HG02678 (cell line): ENCODE measurements around the gene DLGAP5.

Source experiments
- ATAC-seq: cut with Tn5 transposase; IDR thresholded peaks from one replicate; pipeline ENCODE4 v1.9.1; 2021; ENCODE audit warnings: mild to moderate bottlenecking, moderate library complexity; ENCODE audit not compliant: unreplicated experiment

DLGAP5 gene, protein sequence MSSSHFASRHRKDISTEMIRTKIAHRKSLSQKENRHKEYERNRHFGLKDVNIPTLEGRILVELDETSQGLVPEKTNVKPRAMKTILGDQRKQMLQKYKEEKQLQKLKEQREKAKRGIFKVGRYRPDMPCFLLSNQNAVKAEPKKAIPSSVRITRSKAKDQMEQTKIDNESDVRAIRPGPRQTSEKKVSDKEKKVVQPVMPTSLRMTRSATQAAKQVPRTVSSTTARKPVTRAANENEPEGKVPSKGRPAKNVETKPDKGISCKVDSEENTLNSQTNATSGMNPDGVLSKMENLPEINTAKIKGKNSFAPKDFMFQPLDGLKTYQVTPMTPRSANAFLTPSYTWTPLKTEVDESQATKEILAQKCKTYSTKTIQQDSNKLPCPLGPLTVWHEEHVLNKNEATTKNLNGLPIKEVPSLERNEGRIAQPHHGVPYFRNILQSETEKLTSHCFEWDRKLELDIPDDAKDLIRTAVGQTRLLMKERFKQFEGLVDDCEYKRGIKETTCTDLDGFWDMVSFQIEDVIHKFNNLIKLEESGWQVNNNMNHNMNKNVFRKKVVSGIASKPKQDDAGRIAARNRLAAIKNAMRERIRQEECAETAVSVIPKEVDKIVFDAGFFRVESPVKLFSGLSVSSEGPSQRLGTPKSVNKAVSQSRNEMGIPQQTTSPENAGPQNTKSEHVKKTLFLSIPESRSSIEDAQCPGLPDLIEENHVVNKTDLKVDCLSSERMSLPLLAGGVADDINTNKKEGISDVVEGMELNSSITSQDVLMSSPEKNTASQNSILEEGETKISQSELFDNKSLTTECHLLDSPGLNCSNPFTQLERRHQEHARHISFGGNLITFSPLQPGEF

DNA sequence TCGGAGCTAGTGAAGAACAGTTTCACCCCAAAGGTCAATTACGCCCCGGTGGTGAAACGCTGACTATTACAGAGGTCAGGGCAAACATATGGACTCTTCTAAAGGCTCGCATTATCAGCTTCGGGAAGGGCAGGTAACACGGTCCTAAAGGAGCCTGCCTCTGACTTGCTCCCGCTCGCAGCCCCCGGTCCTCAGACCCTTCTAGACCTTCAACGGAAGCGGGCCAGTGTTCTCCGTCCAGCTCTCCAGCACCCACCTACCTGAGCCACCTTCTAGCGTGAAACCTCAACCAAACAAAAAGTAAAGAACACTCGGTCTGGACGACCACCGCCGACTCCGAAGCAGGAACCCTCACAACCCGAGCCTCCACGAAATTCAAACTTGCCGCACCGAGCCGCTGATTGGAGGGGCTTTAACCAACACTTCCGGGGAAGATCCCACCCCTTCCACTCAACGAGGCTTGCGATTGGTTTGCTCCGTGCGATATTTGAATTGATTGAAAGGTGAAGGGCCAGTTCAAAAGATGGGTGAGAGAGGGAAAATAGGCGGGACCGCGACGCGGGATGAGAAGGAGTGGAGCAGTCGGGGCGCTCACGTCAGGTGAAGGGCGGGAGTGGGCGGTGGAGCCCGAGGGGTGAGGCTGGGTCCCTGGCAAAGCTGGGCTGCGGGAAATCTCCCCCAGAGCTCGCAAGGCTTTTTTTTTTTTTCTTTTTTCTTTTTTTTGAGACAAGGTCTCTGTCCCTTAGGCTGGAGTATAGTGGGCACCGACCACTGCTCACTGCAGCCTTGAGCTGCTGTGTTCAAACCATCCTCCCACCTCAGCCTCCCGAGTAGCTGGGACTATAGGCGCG is at the start of gene DLGAP5:
Gene DLGAP5, minus strand, starts transcription at position 383 of the 851 bp plus-strand sequence. CDS start 2,406 bp downstream, outside the sequence.
- ATAC-seq = peak; percentile 97

DNA sequence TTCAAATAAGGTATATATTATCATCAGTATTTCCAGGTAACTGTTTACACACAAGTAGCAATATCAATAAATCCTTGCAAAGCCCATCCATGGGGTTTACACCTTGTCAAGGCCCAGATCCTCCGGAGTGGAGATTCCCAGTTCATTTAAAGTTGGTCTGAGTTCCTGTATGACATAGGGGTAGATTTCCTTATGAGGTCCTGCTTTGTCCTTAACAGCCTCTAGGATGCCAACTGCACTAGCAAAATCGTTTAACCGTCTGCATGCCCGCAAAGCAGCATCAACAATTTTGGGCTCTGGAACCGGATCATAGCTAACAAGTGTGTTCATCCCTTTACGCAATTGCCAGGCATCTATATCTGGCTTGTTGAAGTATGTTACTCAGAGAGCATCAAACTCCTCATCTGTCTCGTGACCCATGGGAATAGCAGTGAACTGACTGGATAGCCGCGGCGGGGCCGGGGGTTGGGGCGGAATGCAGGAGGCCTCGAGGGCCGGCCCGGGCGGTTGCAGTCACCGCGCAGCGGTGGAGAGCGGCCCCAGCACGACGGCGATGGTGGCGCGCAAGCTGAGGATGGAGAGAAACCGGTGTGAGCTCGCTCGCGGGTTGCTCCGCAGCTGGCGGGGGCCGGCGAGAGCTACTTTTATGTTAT is 49.3 kb upstream of the DLGAP5 start:
- no peak for ATAC-seq

DNA sequence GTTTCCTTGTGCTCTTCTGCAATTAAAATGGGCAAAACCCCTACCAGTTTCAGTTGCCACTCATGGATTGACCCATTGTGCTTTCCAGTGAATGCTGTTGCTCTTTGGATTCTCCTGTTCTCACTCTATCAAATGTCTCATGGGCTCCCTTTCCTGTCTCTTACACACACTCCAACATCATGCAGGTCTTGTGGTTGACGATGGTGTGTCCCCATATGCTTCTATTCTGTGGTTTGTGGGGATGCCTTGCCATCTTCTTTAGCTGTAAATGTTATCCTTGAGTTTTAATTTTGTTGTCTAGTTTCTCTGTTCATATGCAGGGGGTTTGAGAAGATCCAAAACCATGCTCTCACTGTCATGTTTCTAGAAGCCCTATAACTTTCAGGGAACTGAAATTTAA is 47.9 kb upstream of the DLGAP5 start:
- no peak for ATAC-seq

DNA sequence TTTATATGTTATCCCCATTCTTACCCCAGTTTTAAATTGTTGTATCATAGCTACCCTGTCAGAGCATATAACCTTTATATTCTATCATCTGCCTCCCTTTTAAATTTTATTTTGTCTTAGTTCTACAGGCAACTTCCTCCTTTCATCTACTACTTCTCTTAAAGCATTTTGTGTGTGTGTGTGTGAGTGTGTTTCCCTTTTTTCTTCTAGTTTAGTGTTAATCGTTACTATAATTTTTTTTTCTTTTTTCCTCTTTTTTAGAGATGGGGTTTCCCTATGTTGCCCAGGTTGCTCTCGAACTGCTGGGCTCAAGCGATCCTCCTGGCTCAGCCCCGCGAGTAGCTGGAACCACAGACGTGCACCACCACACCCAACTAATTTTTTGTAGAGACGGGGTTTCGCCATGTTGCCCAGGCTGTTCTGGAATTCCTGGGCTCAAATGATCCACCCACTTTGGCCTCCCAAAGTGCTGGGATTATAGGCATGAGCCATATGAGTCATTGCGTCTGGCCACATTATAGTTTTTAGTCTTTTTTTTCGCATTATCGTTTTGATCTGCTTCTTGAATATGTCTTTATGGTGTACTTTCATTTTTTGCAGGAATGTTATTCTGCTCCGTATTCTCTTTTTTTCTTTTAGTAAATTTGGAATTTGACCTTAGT is 46.8 kb upstream of the DLGAP5 start:
- ATAC-seq = no peak

DNA sequence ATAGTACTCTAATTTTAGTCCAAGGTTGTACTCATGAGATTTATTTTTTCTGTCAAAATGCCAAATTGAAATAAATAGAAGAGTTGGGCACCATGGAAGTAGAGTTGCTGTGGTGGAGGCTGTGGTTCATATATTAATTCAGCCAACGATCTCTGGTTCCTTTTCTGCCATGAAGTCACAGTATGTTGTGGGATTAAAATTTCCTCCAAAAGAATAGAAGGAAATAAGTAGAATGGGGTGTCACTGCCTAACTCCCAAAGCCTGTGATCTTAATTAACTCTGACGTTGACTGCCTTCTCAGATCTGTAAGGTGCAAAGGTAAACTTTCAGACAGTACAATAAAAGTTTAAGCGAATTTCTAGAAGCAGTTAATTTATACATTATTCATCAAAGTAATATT is 42.2 kb upstream of the DLGAP5 start:
- ATAC-seq = no peak

DNA sequence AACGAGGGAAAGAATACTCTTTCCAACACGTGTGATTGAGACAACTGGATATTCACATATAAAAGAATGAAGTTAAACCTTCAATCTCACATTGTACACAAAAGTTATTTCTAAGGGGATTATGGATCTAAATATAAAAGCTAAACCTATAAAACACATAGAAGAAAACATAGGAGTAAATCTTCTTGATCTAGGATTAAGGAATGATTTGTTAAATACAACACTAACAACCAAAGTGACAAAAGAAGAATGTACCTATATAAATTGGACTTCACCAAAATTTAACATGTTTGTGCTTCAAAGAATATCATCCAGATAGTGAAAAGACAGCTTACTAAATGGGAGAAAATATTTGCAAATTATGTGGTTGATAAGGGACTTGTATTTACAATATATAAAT is 36.9 kb upstream of the DLGAP5 start:
- no peak for ATAC-seq

DNA sequence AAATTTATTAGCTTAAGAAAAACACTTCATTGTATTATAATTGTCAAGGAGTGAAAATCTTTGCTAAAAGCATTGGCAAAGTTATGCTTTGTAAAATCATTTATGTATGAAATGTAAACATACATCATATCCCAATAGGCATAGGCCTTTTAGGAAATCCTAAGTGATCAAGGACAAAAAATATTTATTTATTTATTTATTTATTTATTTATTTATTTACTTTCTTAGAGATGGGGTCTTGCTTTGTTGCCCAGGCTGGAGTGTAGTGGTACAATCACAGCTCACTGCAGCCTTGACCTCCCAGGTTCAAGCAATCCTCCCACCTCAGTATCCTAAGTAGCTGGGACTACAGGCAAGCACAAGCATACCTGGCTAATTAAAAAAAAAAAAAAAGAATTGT is 32.0 kb upstream of the DLGAP5 start:
- no peak for ATAC-seq

DNA sequence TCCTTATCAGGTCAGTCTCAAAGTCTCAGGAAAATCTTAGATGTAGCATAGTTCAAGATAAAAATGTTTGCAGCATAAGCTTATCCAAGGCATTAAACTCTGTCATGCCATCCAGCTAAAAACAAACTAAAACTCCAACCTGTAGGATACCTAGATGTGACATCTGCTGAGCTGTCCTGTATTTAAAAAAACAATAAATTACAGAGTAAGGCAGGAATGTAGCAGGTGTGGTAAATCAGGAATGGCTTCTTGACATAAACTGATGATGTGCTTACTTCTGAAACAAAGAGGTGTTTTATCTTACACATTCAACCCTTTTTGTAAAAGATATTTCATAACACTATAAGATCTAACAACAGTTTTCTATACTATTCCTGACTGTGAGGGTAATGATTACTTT is 30.6 kb upstream of the DLGAP5 start:
- no peak for ATAC-seq

DNA sequence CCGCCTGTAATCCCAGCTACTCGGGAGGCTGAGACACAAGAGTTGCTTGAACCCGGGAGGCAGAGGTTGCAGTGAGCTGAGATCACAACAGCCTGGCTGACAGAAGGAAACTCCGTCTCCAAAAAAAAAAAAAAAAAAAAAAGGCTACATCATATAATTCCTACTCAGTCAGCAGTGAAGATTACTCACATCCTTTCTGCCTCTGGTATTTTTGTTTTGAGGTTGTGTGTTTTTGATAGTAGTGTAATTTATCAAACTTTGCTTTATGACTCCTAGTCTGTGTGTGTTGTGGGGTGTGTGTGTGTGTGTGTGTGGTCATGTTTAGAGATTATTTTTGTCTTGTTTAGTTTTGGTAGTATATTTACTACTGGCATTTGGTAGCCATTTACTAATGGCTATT is 29.8 kb upstream of the DLGAP5 start:
- no peak for ATAC-seq

DNA sequence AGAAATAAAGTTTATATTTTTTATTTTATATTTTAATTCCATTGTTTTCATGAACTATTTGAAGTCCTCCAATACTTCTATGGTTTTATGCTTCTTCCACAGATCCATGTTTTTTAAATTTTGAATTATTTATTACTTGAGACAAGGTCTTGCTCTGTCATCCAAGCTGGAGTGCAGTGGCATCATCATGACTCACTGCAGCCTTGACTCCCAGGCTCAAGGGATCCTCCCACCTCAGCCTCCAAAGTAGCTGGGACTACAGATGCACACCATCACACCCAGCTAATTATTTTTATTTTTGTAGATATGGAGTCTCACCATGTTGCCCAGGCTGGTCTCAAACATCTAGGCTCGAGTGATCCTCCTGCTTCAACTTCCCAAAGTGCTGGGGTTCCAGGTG is 28.8 kb upstream of the DLGAP5 start:
- ATAC-seq = no peak

DNA sequence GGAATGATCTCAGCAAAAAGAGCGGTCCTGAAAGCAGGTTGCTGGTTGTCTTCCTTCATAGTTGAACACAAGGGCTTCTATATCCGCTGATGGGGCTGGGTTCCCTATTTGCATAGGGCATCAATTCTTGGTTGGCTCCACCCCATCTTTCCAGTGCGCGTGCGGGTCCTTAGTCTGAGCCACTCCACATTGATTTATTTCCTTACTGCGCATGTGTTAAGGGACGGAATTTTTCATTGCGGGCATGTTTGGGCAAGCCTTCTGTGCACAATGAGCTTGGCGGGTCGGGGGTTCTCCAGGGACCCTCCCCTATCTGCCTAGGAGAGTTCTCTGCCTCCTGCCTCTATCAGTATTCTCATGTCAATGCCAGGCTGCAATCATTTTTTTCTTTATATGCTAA is 21.2 kb upstream of the DLGAP5 start:
- ATAC-seq = no peak

DNA sequence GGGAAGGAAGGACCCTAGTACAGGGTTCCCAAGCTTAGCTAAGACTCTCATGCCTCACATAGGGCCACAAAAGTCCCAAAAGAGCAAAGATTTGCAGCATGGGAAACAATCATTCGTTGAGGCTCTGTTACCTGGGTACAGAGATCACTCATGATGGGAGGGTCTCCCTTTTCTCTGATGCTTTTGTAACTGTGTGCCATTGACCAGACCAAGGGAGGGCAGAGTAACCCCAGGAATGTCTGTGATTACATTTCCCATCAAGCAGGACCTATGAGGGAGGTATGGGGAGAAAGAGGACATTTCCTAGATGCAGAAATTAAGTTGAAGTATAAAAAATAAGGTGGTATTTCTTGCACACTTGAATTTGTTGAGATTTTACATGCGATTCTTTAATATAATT is 16.4 kb upstream of the DLGAP5 start:
- ATAC-seq = no peak

DNA sequence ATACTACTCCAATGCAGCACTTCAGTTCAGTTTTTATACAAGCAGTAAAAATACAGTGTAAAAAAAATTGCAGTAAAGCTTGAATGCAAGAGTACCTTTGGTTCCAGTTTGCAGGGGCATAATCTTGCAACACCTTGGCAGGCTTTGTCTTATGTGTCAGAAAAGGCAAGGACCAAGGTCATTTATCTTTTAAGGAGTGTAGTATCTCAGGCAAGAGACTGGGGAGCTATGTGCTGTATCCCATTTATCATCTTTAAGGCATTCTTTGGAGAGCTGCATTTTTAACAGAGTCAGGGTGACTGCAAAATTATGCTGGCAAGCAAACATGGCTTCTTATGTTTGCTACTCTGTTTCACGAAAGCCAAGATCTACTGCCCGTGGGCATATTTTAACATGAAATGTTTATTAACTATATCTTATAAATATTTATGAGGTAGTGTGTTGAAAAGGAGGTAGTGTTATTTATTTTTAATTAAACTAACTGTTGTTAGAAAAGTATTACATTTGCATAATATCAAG is 14.8 kb upstream of the DLGAP5 start:
- ATAC-seq = no peak

DNA sequence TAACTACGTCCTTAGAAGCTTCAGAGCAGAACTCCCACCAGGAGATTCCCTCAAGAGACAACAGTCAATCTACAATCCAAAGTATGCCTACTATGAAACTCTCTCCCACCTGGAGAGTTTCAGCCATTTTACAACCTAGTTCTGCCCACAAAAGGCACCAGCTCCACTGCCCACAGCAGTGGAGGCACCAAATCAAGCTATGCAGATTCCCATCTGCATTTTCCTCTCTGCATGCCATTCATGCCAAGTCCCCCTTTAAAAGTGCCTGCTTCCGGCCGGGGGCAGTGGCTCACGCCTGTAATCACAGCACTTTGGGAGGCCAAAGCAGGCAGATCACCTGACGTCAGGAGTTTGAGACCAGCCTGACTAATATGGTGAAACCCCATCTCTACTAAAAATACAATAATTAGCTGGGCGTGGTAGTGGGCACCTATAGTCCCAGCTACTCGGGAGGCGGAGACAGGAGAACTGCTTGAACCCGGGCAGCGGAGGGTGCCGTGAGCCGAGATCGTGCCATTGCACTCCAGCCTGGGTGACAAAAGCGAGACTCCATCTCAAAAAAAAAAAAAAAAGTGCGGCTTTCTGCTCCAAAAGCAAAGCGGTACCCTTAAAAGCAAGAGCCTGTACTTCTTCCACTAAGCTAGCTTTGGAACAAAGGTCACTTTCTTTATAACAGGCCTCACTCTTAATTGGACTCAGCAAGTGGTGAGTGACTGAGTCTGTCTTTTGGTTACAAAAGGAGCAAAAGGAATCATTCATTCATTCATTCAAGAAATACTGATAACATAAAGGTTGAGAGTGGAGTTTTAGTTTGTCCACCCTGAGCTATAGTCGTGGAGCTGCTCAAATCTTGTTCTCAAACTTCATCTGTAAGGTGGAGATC is 10.1 kb upstream of the DLGAP5 start:
- ATAC-seq = no peak

DNA sequence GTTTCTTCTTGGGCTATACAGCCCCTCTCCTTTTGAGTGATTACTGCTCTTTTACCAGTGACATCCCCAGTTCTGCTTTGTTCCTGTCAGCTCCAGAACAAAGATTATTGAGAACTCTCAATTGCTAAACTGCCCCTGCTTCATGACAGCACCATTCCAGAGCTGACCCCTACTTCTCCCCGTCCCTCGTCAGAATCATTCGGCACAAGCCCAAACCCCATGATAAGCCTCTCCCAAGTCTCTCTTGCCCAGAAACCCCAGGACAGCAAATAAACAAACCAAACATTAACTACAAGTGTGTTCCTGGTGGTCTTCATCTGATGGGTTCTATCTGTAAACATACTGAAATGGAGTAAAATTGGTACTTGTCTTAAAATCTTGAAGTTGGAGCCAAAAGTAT is 9.3 kb upstream of the DLGAP5 start:
- no peak for ATAC-seq

DNA sequence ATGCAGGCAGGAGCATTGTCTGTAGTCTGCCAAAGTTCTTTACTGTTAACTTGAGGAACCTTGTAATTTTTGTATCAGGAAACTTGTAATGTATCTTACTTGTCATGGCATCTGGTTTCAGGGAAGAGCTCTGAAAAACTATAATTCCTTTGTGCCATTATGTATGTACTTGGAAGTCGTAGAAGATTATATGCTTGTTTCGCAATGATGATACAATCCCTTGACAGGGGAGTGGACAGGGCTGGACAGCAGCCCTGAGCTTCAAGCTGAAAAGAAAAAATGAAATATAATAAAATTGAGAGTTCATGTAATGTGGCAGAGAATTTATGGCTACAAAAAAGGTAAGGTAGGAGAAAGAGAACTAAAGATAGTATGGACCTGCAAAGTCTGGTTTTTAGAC is 7.4 kb upstream of the DLGAP5 start:
- ATAC-seq = no peak

DNA sequence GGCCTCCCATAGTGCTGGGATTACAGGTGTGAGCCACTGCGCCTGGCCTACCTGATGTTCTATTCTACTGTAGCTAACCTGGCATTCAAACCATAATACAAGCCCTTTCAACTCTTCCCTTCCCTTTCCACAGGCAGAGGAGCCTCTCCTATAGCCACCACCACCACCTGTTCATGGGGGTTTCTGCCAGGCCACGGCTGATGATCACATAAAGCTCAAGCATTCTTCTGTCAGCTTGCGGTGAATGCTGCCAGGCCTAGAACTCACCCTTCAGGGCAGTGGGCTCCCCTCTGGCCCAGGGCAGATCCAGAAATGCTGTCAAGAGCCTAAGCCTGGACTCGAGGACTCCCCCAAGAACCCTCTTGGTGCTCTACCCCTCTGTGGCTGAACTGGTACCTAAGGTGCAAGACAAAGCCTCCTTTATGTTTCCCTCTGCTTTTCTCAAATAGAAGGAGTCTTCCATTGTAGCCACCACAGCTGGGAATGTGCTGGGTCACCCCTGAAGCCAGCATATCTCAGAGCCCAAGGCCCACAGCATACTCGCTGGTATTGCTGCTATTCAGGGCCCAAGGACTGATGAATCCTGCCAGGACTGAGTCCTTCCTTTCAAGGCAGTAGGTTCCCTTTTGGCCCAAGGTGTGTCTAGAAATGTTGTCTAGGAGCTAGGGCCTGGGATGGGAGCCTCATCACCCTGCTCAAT is 3.4 kb upstream of the DLGAP5 start:
- ATAC-seq = no peak

DNA sequence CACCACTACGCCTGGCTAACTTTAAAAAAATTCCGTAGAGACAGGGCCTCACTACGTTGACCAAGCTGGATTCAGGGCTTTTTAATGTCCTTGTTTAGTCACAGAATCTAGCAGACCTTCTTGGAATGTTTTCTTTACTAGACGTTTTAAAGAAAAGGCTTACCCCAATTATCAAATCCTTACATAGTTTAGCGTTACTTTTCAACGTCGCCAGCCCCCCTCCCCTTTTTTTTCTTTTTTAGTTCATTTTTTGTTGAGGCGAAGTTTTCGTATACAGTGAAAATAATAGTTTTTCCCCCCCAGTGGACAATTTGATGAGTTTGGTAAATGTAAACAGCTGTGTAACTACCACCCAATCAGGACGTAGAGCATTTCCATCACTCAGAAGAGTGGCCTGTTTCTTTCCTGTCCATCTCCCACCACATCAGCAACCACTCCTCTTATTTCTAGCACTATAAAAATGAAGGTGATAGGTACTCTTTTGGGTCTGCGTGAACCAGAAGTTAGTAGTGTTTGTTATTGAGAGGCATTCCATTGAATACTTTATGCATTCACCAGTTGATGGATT is 753 bp upstream of the DLGAP5 start:
- ATAC-seq = no peak
